ENCODE data around the gene SPRING1.

The SPRING1 gene

DNA sequence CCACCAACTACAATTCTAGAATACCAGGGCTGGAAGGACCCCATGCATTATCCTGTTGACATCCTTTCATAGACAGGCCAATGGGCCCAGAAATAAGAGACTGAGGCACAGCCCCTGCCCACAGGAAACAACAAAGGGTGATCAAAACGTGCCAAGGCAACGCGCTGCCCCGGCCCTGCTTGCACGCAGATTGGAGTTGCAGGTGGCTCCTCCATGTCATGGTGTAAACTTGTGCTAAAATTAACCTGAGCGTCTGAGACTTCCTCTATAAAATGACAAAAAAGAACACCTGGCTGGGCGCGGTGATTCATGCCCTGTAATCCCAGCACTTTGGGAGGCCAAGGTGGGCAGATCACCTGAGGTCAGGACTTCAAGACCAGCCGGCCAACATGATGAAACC is 30.1 kb downstream of the SPRING1 start:
- no peak for DNase-seq

DNA sequence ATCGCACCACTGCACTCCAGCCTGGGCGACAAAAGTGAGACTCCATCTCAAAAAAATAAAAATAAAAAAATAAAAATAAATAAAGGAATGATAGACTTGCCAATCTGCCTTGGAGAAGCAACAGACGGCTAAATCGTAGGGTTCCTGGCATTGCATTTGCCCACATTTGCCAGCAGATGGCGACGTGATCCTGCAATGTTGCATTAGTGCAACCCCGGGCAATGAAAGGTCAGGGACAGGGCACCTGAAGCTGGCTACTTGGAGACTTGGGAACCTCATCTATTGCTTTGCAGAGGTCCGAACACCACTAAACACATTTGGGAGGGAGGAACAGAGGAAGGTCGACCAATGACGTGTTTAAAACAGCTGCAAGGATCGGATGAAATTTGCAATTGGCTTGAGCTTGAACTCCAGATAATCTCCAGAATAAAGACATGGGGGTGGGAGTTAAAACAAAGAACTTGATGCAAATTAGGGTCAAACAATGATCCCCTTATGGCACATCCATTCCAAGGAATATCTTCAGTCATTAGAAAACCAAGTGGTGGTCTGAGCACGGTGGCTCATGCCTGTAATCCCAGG is 34.6 kb downstream of the SPRING1 start:
- DNase-seq, result peak; percentile 51

DNA sequence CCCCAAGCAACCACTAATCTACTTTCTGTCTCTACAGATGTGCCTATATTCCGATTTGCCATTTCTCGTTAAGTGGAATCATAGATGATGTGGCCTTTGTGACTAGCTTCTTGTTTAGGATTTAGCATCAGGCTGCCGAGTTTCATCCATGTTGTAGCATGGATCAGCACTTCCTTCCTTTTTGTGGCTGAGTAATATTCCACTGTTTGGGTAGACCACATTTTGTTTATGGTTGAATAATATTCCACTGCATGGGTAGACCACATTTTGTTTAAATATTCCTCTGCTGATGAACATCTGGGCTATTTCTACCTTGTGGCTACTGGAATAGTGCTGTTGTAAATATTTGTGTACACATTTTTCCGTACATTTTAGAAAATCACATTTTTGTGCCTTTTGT is 36.4 kb downstream of the SPRING1 start:
- no peak for DNase-seq

DNA sequence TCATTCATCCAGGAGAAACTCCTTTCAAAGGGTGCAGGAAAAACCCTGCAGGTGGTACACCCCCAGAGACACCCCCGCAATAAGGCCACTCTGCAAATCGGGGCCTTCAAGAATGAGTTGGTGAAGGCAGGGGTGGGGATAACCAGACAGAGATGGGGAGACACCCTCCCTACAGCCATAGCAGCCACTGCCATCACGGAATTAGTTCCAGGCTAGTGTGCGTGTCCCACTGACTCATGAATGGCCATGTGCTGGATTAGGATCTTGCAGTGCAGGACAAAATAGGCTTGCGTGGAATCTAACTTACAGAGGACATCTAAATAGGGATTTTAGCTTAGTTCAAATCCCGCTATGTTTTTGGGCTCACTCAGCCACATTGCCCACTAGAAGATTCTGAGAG is 37.8 kb downstream of the SPRING1 start:
- no peak for DNase-seq

DNA sequence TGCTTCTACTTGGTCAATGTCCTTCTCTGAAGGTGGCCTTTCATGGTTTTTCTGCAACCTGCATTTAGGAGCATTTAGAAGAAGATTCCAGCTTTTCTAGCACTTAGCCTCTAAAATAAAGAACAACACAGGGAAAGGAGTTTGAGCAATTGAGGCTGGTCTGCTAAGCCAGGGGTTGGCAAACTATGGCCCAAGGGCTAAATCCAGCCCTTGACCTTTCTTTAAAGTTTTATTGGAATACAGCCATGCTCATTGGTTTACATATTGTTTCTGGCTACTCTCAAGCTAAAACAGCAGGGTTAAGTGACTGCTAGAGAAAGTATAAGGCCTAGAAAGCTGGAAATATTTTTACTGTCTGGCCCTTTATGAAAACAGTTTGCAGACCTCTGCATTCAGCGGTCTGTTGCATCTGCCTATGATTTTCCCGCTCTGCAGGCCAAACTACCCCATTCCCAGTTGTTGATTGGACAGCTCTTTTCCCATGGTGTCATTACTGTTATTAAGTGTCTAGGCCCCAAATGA is 39.3 kb downstream of the SPRING1 start:
- no peak for DNase-seq

DNA sequence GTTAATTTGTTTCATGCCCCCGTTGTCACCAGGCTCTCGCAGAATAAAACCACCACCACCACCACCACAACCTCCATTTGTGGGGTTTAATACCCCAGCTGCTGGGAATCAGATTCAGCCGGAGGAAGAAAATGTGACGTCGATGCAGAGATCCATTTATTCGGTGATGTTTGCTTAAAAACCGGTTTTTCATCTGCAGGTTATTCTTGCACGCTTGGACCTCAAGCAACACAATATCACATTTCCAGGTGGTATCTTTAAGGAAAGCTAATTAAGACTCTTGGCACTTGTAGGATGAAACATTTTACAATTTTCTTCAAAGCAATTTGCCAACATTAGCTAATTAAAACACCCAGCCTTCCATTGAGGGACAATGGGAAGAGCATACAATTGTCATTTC is 39.8 kb downstream of the SPRING1 start:
- DNase-seq, result no peak

DNA sequence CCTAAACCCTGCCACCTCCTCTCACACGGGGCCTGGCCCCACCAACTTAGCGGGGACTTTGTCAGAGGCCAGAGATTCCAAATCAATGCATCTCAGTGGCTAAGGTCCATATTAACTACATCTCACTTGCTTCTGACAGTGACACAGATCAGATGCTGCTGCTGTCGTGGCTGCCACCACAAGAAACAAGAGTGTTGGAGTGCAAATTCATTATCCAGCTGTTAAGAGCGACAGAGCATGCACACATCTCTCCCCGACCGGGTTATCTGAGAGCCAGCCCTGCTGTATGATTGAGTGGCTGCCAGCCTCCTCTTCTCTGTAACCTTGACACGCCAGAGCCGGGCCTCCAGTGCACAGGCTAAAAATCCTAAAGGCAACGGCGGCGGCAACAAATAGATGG is 40.2 kb downstream of the SPRING1 start:
- no peak for DNase-seq

DNA sequence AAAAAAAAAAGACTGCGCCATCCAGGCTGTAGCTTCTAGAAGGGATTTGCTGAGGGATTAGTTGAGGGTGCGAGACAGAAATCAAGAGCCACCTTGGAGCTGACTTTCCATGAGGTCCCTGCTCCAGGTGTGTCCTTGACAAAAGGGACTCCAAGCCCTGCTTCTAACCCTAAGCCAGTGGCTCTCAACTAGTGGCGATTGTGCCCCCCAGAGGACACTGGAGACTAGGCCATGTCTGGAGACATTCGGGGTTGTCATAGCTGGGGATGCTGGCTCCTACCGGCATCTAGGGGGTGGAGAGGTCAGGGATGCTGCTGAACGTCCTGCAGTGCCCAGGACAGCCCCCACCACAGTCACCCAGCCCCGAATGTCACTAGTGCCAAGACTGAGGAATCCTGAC is 40.6 kb downstream of the SPRING1 start:
- no peak for DNase-seq

DNA sequence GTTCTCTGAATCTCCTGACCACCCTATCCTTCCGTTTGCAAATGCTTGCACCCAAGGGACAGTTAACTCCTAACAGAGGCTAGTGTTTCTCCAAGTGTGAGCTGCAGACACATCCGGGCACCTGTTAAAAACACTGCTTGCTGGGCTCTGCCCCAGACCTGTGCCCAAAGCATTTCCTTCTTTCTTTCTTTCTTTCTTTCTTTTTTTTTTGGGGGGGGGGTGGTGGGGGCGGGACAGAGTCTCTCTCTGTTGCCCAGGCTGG is 42.5 kb downstream of the SPRING1 start:
- no peak for DNase-seq

DNA sequence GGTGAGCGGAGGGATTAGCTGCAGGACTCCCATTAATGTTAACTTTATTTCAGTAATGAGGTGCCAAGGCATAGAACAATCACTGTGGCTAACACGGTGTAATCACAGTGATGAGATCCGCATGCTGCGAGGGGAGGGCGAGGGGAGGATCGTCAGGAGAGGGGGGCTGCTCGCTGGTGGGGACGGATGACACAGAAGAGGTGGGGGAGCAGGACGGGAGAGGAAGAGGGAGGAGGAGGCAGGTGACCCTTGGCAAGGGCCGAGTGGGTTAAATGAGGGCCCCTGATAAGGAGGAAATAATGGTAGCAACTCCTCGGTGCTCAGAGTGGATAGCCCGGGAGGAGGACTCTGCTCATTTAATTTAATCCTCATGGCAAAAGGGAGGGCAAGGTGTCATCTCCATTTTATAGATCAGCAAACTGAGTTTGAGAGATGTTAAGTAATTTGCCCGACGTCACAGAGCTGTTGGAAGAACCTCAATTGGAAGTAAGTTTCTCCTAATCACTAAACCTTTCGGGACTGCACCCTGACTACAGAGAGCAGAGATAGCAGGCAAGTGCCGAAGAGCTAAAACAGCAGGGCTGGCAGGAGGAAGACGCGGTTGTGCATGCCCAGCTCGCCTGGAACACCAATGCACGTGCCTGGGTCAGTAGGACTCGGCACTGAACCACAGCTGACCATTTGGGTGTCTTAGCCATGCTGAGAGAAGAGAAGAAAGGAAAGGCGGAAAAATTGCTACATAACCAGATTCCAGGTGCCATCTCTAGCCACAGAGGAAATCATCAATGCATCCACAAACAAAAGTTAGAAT is 43.0 kb downstream of the SPRING1 start:
- DNase-seq, result no peak

DNA sequence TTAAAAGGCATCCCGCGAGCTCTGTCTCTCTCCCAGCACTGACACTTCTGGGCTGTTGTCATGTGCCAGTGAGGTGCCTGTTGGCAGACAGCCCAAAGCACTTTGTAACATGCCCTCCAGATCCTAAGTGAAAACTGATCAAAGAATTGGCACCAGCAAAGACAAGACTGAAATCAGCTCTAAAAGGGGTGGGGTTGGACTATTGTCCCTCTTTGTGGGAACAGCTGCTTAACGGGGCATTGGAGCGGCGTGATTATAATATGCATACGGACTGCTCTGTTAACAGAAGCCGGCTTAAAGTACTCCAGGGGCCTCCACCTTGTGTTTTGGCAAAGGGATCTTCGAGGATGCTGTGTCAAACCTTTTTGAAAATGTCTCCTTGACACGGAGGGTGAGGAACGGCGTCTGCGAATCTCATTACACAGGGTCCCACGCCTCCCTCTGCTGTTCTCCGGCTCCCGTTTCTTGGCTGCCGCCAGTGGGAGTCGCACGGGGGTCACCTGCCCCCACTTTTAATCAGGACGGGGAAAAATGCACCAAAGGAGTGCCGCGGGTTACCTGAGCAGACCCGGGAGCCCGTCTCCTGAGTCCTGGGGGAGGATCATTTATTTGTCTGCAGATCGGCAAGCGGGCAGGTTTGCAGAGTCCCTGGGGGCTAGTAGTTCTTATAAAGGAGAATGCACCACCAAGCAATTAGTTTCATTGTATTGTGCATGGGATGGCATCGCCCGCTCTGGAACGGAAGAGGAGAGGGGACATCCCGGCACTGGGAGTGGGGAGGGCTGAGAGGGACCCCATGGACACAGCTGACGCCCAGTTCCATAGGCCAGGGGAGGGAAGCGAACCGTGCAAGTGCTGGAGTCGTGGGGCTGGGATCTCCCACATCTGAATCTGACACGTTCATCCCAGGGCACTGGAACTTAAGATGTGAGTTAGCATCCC is 44.3 kb downstream of the SPRING1 start:
- DNase-seq, result no peak

DNA sequence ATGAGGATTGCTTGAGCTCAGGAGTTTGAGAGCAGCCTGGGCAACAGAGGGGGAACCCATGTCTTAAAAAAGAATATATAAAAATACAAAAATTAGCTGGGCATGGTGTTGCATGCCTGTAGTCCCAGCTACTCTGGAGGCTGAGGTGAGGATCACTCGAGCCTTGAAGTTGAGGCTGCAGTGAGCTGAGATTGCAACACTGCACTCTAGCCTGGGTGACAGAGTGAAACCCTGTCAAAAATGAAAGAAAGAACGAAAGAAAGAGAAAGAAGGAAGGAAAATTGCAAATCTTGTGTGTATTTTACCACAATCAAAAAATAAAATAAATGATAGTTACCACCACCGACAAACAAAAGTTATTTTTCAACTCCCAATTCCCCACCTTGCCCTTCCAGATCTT is 45.3 kb downstream of the SPRING1 start:
- DNase-seq, result no peak

DNA sequence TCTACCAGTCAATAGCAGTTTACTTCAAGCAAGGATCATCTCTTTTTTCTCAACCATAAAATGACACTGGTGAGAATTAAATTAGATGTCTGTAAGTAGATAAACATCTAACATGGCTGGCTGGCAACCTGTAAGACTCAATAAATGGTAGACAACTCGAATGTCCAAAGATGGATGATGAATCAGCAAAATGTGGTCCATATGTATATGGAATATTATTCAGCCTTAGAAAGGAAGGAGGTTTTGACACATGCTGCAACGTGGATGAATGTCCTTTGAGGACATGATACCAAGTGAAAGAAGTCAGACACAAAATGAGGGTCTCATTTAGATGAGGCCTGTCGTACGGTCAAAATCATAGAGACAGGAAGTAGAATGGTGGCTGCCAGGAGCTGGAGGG is 46.2 kb downstream of the SPRING1 start:
- DNase-seq, result no peak

DNA sequence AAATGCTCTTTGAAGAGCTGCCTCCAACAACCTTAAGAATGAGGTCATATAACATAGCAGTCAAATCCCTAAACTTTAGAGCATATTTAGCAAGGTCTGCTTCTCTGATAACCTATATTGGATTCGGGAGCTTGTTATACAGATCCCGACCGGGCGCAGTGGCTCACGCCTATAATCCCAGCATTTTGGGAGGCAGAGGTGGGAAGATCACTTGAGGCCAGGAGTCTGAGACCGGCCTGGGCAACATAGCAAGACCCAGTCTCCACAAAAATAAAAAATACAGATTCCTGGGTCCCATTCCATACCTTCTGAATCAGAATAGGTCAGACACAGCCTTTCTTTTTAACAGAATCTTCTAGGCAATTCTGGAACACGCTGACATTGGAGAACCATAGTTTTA is 46.7 kb downstream of the SPRING1 start:
- no peak for DNase-seq

DNA sequence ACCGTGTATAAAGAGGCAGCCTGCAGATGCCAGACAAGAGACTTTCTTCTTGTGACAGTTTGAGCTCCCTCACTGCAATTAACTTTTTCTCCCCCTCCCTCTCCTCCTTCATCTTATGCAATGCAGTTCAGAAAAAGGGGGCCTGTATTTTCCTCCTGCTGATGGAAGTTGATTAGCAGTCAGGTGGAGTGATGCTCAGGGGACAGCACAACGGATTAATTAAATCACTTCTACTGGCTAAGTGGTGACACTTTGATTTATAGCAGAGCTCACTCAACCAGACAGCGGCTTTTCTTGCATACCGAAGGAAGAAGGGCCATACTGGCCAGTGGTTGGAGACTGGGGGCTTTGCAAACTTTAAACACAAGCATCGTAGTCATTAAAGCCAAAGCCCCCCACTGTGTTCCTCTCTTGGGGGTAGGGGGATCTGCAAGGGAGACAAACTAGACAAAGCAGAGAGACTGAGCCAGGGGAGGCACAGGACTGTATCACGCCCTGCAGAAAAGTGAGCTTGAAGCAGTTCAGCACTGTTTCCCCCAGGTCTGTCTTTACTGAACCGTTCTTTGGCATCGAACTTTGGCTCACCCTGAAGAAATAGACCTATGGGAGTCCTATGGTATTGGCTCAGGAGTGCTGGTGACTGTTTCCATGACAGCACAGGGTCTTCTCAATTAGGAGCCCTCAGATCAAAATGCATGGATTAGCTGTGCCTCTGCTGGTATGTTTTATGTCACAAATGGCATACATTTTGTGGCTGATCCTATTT is 47.7 kb downstream of the SPRING1 start:
- DNase-seq, result no peak

DNA sequence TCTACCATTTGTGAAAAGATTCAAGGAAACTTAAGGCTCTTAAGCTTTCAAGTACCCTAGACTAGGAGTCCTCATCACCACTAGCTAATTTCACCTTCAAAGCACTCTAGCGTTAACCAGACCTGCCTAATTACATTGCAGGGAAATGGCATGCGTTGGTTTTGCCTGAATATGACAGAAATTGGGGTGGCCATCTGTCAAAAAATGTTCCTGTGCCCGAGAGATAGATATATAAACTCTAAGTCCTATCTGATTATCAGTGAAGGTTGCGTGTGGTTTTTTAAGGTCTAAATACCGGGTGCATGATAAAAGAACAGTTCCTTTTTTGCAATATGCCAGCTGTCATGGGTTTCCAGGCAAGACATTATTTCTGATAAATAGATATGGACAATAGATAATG is 48.3 kb downstream of the SPRING1 start:
- no peak for DNase-seq
